HEK293 (cell line): ENCODE data around the gene C10orf67.

Experiments
- KLF10 ChIP-seq: fragments of 450-650 bp; IDR thresholded peaks from 2 replicates; pipeline ENCODE4 v1.5.1; 2018; ENCODE audit warnings: missing biosample characterization, mild to moderate bottlenecking, missing genetic modification characterization
- ZNF140 ChIP-seq: fragments of 450-650 bp; formaldehyde crosslinking; IDR thresholded peaks from 2 replicates; pipeline ENCODE4 v1.5.1; 2016; ENCODE audit warnings: missing biosample characterization, missing genetic modification characterization
- ZNF626 ChIP-seq: fragments of 450-650 bp; sonication (Bioruptor Pico); formaldehyde crosslinking; IDR thresholded peaks from 2 replicates; pipeline ENCODE4 v1.5.1; 2018; ENCODE audit warnings: missing biosample characterization, missing genetic modification characterization, inconsistent platforms
- TF ChIP-seq, protein P1 (sequence below): fragments of 450-650 bp; formaldehyde crosslinking; IDR thresholded peaks from 2 replicates; pipeline ENCODE4 v1.5.1; 2016; ENCODE audit warnings: missing biosample characterization, missing genetic modification characterization

DNA sequence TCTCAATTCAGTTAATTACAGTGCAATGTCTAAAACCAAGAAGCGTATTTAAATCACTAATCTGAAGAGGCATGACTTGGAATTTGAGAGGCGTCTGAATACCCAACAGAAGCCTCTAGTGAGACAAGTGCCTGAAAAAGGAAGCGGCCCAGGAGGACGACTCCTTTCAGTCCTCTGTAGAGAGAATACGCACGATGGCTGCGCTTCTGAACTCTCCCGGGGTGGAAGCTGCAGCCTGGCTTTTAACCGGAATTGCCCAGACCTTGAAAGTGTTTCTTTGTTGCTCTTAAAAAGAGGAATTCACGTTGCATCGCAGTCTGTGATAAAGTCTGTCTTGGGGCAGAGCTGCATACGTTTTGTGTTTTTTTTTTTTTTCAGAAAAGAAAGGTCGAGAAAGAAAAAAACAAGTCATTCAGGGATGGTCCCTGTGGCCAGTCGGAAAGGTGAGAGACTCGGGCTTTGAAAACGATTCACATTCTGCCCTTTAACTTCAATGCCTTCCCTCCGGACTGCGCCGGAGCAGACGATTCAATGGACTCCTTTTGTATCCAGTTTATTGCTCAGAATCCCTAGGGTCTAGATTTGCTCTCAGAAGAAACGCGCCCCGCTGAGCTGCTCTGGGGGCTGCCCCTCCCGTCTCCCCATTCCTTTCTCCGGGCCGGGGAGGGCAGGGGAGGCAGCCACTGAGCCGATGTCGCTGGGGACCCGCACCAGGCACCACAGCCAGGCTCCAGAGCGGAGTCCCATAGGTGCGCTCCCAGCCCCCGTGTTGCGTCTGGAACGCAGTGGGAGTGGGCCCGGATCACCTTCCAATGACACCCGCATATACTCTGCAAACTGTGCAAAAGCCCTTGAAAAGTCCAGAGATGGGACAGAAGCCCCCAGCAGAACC is 153.5 kb downstream of the C10orf67 start:
- TF ChIP-seq, protein P1, sequence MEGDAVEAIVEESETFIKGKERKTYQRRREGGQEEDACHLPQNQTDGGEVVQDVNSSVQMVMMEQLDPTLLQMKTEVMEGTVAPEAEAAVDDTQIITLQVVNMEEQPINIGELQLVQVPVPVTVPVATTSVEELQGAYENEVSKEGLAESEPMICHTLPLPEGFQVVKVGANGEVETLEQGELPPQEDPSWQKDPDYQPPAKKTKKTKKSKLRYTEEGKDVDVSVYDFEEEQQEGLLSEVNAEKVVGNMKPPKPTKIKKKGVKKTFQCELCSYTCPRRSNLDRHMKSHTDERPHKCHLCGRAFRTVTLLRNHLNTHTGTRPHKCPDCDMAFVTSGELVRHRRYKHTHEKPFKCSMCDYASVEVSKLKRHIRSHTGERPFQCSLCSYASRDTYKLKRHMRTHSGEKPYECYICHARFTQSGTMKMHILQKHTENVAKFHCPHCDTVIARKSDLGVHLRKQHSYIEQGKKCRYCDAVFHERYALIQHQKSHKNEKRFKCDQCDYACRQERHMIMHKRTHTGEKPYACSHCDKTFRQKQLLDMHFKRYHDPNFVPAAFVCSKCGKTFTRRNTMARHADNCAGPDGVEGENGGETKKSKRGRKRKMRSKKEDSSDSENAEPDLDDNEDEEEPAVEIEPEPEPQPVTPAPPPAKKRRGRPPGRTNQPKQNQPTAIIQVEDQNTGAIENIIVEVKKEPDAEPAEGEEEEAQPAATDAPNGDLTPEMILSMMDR (tag by site-specific recombination), result no peak
- TF ChIP-seq ZNF626 (no peak), ZNF140 (no peak), KLF10 (tag by site-specific recombination) (no peak)
